AG08395 (cell line): ENCODE measurements around the gene AREL1.

Experiments
- DNase-seq: peaks from one replicate; pipeline ENCODE4 v3.0.0; 2012; ENCODE audit warnings: mixed read lengths, low spot score

The AREL1 gene

GRCh38 chr14:74658535-74659131, 54.2 kb downstream of the AREL1 start:
- peak; percentile 48 for DNase-seq

- no peak for DNase-seq
Measured at GRCh38 chr14:74656964-74657363, 55.9 kb downstream of the AREL1 start.

DNA sequence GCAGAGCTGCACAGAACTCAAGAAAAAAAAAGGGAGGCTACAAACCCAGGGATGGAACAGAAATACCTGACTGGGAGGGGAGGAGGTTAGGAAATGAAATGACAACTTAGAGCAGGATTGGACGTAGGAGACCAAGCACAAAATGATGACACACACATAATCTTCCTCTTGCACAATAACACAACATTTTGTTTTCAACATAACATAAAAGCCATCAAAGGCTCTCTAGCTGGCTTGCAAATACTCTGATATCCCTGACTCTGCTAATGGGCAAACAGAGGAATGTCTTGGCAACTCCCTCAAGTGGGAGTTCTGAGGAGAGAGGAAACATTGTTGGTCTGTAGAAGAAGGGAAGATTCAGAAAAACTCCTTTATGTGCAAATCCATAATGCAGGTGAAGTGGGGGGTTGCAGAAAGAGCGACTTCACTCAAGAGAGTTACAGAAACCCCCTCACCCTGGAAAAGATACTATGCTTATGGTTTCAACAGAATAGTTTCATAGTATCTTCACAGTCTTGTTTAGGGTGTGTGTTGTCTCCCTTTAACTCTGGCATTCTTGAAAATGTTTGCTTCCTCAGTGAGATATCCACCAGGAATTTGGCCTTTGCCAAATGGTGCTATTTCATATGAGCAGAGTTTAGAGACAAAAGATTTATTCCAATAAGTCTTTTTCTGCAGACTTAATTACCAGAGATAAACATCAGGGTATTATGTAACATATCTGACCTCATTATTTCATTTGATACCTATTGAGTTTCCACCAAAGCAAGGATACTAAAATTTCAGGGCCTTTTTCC, 57.1 kb downstream of the AREL1 start:
- DNase-seq: peak; percentile 73

DNA sequence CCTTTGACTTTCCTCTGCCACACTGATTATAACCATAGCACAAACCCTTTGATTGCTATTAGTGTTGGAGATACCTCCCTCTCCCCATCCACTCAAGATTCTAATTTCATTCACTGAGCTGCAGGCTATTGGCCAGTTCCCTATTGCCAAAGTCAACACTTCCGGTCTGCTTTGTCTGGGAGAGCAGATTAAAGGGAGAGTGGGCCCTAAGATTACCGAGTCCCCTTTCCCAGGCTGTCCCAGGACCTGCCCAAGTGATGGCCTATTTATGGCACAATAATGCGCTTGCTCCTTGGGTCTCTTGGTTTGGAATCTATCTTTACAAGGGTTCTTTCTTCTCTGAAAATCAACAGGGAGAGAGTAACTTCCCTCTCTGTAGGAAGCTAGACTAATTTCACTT, 57.9 kb downstream of the AREL1 start:
- no peak for DNase-seq

DNA sequence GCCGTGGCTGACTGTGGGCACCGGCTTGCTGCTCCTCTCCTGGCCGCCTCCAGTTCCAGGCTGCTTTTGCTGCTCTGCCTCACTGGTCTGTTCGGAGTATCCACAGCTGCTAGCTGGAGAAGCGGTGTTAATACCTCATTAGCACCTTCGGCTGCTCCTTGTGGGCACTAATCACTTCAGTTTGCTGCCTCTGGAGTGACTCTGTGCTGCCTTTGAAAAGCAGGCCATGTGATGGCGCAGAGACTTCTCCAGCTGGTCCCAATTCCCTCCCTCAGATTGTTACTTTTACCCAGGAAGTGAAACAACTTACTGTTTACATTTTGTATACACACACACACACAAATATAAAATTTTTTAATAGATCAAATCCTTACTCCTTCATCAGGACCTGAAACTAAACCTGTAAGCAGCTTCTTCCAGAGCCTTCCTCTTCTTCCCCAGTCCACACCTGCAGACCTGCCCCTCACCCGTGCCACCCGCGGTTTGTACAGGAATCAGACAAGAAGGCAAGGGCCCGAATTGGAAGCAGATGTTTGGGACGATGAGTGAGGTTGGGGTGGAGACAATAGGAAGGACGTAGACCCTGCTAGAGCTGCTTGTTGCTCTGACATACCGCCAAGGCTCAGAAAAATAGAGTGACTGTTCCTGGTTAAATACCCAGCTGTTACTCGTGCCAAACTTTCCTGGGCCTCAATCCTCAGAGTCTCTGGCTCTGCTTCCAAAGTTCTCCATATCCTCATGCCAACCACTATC, 59.3 kb downstream of the AREL1 start:
- peak; percentile 57 for DNase-seq

DNA sequence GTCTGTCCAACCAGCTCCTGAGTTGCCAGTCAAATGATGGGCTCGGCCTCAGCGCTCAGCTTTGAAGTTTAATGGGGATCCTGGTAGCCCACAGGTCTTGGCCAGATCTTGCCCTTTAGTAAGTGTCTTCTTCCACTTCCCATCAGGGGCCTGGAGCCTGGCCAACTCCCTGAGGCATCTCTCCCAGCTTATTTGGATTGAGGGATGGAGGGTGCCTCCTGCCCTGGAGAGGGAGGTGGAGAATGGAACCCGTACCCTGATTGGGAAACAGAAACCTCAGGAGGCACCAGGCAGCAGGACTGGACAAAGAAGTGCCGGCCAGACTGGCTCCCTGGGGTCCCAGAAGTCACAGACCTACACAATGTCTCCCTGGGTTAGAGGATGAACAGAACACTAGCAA, 60.3 kb downstream of the AREL1 start:
- DNase-seq: no peak

DNA sequence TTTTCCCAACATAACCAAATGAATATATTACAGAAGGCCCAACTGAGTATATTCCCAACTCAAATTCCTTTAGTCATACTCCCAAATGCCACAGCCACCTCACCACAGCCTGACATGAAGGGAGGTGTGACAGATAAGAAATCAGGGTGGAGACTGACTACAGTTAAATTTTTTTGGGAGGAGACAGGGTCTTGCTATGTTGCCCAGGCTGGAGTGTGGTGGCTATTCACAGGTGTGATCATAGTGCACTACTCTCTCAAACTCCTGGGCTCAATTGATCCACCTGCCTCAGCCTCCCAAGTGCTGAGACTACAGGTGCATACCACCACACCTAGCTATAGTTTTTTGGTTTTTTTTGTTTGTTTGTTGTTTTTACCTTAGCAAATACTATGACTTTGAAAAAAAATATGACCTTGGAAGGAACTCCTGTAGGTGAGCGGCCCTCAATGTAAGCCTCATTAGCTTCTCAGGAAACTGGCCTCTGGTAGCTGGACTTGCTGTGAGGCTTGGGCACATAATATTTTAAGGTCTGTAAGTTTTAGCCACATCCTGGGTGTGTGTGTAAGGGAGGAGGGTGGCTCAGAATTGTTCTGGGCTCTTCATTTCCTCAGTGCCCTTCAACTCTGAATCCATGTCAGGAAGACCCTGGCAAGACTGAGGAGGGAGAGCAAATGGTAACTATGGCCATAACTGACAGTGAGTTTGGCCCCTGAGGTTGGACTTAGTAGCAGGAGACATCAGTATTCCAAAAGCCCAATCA, 61.8 kb downstream of the AREL1 start:
- DNase-seq: no peak

GRCh38 chr14:74649673-74650072, 63.2 kb downstream of the AREL1 start:
- DNase-seq: peak; percentile 66

DNA sequence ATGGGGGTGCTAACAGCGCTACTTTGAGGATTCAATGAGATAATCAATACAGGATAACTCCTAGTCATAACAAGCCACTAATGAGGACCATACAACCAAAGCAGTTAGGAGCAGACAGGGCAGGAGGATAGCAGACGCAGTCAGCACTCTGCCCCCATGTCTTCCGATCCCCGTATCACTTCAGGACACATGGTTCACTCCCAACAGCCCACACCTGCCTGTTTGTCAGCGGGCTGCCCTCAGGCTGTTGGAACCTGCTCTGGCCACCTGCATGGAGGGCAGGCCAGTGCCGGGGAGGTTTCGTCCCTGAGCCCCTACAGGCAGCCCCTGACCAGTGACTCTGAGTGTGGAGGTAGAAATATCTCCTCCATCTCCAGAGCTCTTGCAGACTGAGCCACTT, 63.7 kb downstream of the AREL1 start:
- DNase-seq: no peak

- no peak for DNase-seq
Measured at GRCh38 chr14:74648601-74649000, 64.3 kb downstream of the AREL1 start.

DNA sequence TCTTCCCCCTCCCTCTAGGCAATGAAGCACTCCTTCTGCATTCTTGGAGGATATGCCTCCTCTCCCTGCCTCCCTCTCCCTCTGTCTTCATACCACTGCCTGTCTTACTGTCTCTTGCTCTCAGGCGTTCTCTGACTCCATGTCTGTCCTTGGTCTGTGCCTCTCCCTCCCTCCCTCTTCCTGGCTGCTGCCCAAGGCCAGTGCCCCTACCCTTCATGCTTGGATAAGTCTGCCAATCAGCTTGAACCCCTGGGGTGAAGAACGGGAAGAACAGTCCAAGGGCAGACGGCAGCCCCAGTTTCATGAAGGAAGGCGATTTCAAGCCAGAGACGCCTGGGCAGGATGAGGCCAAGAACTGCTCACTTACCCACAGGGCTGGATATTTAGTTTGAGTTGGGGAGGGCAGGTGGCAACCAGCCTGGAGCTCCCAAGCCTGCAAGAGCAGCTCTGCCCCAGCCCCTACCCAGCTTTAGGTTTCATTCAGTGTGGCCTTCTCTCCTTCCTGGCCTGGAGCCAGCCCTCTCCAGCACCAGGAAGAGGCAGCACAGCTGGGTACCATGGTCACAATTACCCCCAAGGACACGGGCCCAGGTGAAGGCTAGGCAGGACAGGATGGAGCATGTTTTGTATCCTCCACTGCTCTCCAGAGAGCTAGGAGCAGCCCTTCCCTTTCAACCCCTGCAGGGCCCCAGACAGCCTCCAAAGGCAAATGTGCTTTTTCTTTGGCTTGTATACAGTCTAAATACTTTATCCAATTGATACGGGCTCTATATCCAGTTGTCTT, 65.0 kb downstream of the AREL1 start:
- no peak for DNase-seq

- DNase-seq: peak; percentile 32
Measured at GRCh38 chr14:74647061-74647677, 65.7 kb downstream of the AREL1 start.

- DNase-seq: no peak
Measured at GRCh38 chr14:74645756-74646470, 67.0 kb downstream of the AREL1 start.

DNA sequence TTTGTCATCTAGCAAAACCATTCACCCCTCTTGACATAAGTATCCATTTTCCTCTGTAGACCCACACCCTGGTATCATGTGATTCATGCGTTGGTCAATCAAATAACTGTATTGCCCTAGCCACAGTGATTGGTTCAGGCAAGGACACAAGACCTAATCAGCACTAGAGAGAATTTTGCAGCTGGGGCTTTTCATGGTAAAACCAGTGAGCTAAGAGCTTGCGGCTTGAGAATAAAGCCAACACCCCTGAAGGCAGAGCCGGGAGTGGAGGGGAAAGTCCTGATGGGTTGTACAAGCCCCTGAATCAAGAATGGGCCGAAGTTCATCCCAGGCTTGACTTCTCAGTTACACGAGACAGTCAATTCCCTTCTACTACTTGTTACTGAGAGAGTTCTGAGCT, 67.6 kb downstream of the AREL1 start:
- DNase-seq: no peak

DNA sequence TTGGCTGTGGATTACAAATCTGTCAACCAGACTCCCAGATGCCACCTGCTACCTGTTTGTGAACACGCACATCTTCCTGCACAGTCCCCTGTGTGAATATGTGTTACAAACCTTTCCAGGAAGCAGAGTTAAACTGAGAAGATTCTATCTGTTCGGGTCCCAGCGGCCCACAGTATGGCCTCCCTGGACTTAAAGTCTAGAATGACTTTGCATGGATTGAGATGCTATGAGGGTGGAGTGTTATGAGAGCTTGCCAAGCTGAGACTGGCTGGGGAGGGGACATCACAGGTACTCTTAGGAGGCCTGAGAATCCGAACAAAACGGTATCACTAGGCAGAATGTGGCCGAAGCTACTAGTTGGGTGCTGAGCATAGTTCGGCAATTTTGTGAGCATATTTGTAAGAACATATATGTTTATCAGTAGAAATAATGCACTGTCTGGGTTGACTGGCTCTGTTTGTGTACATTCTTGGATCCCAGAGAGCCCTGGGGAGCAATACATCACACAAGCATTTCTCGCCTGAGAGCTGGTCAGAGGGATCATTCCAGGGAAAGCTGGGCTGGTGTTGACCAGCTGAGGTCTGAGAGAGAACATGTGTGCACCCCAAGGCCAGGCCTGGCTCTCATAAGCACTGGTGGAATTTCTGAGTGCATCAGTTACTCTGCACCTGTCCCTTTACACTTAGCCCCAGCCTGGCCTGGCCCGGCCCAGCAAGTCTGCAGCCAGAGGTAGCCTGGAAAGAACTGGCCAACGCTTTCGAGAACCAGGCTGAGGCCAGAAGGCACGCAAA, 71.1 kb downstream of the AREL1 start:
- no peak for DNase-seq

- DNase-seq: no peak
Measured at GRCh38 chr14:74638966-74639365, 73.9 kb downstream of the AREL1 start.

DNA sequence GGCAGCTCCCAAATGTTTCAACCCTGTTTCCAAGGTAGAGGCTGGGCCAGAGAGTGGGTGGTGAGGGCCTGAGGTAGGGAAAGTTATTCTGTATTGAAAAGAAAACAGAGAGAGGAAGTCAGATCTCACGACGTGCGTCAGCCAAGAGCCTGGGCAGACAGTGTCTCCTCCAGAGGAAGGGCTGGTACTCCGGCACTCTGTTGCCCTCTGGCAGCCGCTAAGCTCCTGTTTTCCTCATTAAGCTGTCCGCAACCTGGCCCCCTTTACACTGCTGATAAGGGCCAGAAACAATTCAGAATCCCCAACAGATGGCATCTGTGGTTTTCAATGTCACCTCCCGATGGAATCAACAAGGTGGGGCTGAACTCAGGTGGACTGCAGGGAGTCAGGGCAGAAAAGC, 74.8 kb downstream of the AREL1 start:
- no peak for DNase-seq

DNA sequence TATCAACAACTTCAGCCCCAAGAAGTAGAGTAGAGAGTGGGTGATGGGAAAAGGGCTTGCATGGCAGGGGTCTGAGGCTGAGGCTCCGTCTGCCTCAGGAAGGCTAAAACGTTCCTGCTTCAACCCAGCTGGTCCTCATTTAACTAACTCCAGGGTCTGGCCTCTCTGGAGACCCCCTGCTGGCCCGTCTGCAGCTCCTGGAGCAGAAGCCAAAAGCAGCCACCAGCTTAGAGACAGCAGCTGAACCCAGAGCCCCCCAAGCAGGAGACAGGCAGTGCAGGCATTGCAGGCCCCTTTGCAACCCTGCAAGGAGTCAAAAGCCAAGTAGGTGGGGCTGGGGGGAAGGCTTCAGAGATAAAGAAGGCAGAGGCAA, 75.7 kb downstream of the AREL1 start:
- DNase-seq: no peak

GRCh38 chr14:74636424-74637177, 76.3 kb downstream of the AREL1 start:
- no peak for DNase-seq
